Astrocyte of the spinal cord (primary cell): ENCODE measurements around the gene YTHDF1.

Source experiments
- DNase-seq: peaks from one replicate; pipeline ENCODE4 v3.0.0; 2011; ENCODE audit warnings: low read depth, low spot score
- H3K4me3 ChIP-seq: 2 replicates; pipeline ENCODE4 v1.5.1; 2011; ENCODE audit warnings: low read depth, mild to moderate bottlenecking, low read length, moderate library complexity
- CTCF ChIP-seq: IDR thresholded peaks from 2 replicates; pipeline ENCODE4 v1.5.1; 2012; ENCODE audit warnings: low read depth, mild to moderate bottlenecking, low read length, inconsistent platforms
- in situ Hi-C: cut with HindIII; loops from 2 replicates; pipeline ENCODE4 v1.10.0; 2017; ENCODE audit warnings: low sequenced_read_pairs

YTHDF1 gene

GRCh38 chr20:63230800-63231268 lies 14.9 kb upstream of the YTHDF1 start:
- H3K4me3 ChIP-seq: no peak overlapping the region
- peak; percentile 80 for TF ChIP-seq CTCF
- in situ Hi-C loops: no loop called here
- peak; percentile 54 for DNase-seq

GRCh38 chr20:63228806-63229205 lies 12.9 kb upstream of the YTHDF1 start:
- no peak overlapping the region for H3K4me3 ChIP-seq
- no peak for DNase-seq
- no peak for TF ChIP-seq CTCF
- in situ Hi-C loops: no loop called here

- no peak overlapping the region for H3K4me3 ChIP-seq
- no peak for TF ChIP-seq CTCF
- in situ Hi-C loops: no loop called here
- DNase-seq: no peak
Observed at GRCh38 chr20:63227260-63227659, 11.3 kb upstream of the YTHDF1 start.

- no peak for DNase-seq
- in situ Hi-C loops: no loop called here
- no peak overlapping the region for H3K4me3 ChIP-seq
- no peak for TF ChIP-seq CTCF
Observed at GRCh38 chr20:63226042-63226943, 10.4 kb upstream of the YTHDF1 start.

GRCh38 chr20:63225082-63225454 lies 9.1 kb upstream of the YTHDF1 start:
- in situ Hi-C loops: no loop called here
- no peak overlapping the region for H3K4me3 ChIP-seq
- DNase-seq: no peak
- TF ChIP-seq CTCF: no peak

GRCh38 chr20:63224412-63225081 lies 8.6 kb upstream of the YTHDF1 start:
- no peak overlapping the region for H3K4me3 ChIP-seq
- peak; percentile 44 for TF ChIP-seq CTCF
- in situ Hi-C loops: no loop called here
- peak; percentile 74 for DNase-seq
